HG03378 (cell line): ENCODE data around the gene RXFP1.

Experiments used
- ATAC-seq: cut with Tn5 transposase; IDR thresholded peaks from one replicate; pipeline ENCODE4 v1.9.1; 2021; ENCODE audit warnings: mild to moderate bottlenecking, moderate library complexity; ENCODE audit not compliant: unreplicated experiment

Gene RXFP1

GRCh38 chr4:158521484-158522088, at the start of gene RXFP1:
Gene RXFP1 (plus strand): TSS chr4:158521882. CDS start chr4:158521977, 95 bp downstream.
- ATAC-seq, result no peak

- ATAC-seq, result no peak
Observed at GRCh38 chr4:158481811-158482210, 39.9 kb upstream of the RXFP1 start.

GRCh38 chr4:158484173-158484885, 37.4 kb upstream of the RXFP1 start:
- no peak for ATAC-seq

GRCh38 chr4:158490629-158491028, 31.1 kb upstream of the RXFP1 start:
- ATAC-seq, result no peak

- no peak for ATAC-seq
Observed at GRCh38 chr4:158492391-158492790, 29.3 kb upstream of the RXFP1 start.

GRCh38 chr4:158496030-158496741, 25.5 kb upstream of the RXFP1 start:
- no peak for ATAC-seq

- no peak for ATAC-seq
Observed at GRCh38 chr4:158500054-158500453, 21.6 kb upstream of the RXFP1 start.

GRCh38 chr4:158513256-158513655, 8.4 kb upstream of the RXFP1 start:
- ATAC-seq, result no peak

- ATAC-seq, result no peak
Observed at GRCh38 chr4:158519226-158519625, 2.5 kb upstream of the RXFP1 start.

- no peak for ATAC-seq
Observed at GRCh38 chr4:158523990-158524535, 2.4 kb downstream of the RXFP1 start.

- no peak for ATAC-seq
Observed at GRCh38 chr4:158527516-158527915, 5.8 kb downstream of the RXFP1 start.

GRCh38 chr4:158529505-158529904, 7.8 kb downstream of the RXFP1 start:
- no peak for ATAC-seq

- no peak for ATAC-seq
Observed at GRCh38 chr4:158530381-158530780, 8.7 kb downstream of the RXFP1 start.

- no peak for ATAC-seq
Observed at GRCh38 chr4:158530898-158531297, 9.2 kb downstream of the RXFP1 start.

- ATAC-seq, result no peak
Observed at GRCh38 chr4:158532556-158533231, 11.0 kb downstream of the RXFP1 start.

- no peak for ATAC-seq
Observed at GRCh38 chr4:158534727-158535126, 13.0 kb downstream of the RXFP1 start.

GRCh38 chr4:158535130-158535614, 13.5 kb downstream of the RXFP1 start:
- peak; percentile 80 for ATAC-seq

- ATAC-seq, result no peak
Observed at GRCh38 chr4:158536833-158537232, 15.2 kb downstream of the RXFP1 start.

GRCh38 chr4:158538176-158538575, 16.5 kb downstream of the RXFP1 start:
- no peak for ATAC-seq

- ATAC-seq, result peak; percentile 31
Observed at GRCh38 chr4:158538911-158539310, 17.2 kb downstream of the RXFP1 start.
